Amniotic epithelial cell (primary cell): Measurements from ENCODE around the gene AGAP1.
"Not testable (repeated sequence)": the region's sequence is repeated elsewhere in the genome, so short reads cannot be mapped to it uniquely, and the experiment has no call there.

Source experiments
- DNase-seq: peaks from one replicate; pipeline ENCODE4 v3.0.0-alpha.2; 2010; ENCODE audit warnings: low read depth

Gene AGAP1

GRCh38 chr2:235592430-235592829 lies 98.6 kb downstream of the AGAP1 start:
- no peak for DNase-seq

GRCh38 chr2:235592836-235593235 lies 99.0 kb downstream of the AGAP1 start:
- DNase-seq, result no peak

- peak; percentile 81 for DNase-seq
Measured at GRCh38 chr2:235594041-235594440, 100.2 kb downstream of the AGAP1 start.

GRCh38 chr2:235594964-235595363 lies 101.1 kb downstream of the AGAP1 start:
- no peak for DNase-seq

GRCh38 chr2:235595422-235596010 lies 101.7 kb downstream of the AGAP1 start:
- peak; percentile 70 for DNase-seq

- no peak for DNase-seq
Measured at GRCh38 chr2:235596272-235596671, 102.4 kb downstream of the AGAP1 start.

GRCh38 chr2:235597081-235597615 lies 103.3 kb downstream of the AGAP1 start:
- no peak for DNase-seq

GRCh38 chr2:235598026-235598425 lies 104.2 kb downstream of the AGAP1 start:
- no peak for DNase-seq

- no peak for DNase-seq
Measured at GRCh38 chr2:235598532-235599531, 105.0 kb downstream of the AGAP1 start.

- no peak for DNase-seq
Measured at GRCh38 chr2:235599596-235600338, 105.9 kb downstream of the AGAP1 start.

GRCh38 chr2:235600406-235600805 lies 106.6 kb downstream of the AGAP1 start:
- no peak for DNase-seq

- DNase-seq, result no peak
Measured at GRCh38 chr2:235600926-235601325, 107.1 kb downstream of the AGAP1 start.

- DNase-seq, result no peak
Measured at GRCh38 chr2:235601960-235602704, 108.3 kb downstream of the AGAP1 start.

GRCh38 chr2:235602971-235603370 lies 109.1 kb downstream of the AGAP1 start:
- DNase-seq, result not testable (repeated sequence)

- DNase-seq, result peak; percentile 19
Measured at GRCh38 chr2:235603659-235604058, 109.8 kb downstream of the AGAP1 start.

GRCh38 chr2:235605312-235606003 lies 111.6 kb downstream of the AGAP1 start:
- DNase-seq, result peak; percentile 97

- peak; percentile 81 for DNase-seq
Measured at GRCh38 chr2:235606004-235606715, 112.3 kb downstream of the AGAP1 start.

- no peak for DNase-seq
Measured at GRCh38 chr2:235607546-235608199, 113.8 kb downstream of the AGAP1 start.

GRCh38 chr2:235608200-235608887 lies 114.5 kb downstream of the AGAP1 start:
- no peak for DNase-seq
